ENCODE results near the gene P2RX6. TPM values are rescaled to one million over a fixed set of nuclear protein-coding genes. Genes with fewer than 3 reads are reported as not detected.

P2RX6 gene
- total RNA-seq, 1 donor from 2014 or later, result 1.5 TPM

- no peak for DNase-seq
- H3K27me3 Mint-ChIP-seq (ENCODE audit: unreplicated experiment), result peaks cover 24% of the 10 kb centered on the region
- H3K4me1 Mint-ChIP-seq (ENCODE audit: low read depth, unreplicated experiment), result peaks cover 26% of the 10 kb centered on the region
- TF ChIP-seq CTCF (IDR thresholded peaks at IDR 0.05; ENCODE audit: partially characterized antibody, unreplicated experiment), result no peak
- no peaks in the 10 kb centered on the region for H3K36me3 Mint-ChIP-seq (ENCODE audit: unreplicated experiment)
- no peak overlapping the region for H3K4me3 Mint-ChIP-seq (ENCODE audit: unreplicated experiment)
- peaks cover 6% of the 10 kb centered on the region for H3K9me3 Mint-ChIP-seq (ENCODE audit: unreplicated experiment)
- no peak overlapping the region for H3K27ac Mint-ChIP-seq (ENCODE audit: unreplicated experiment)
These were observed 3.3 kb downstream of the P2RX6 start for GRCh38 chr22:21018314-21018713.

GRCh38 chr22:21020802-21021429, 6.0 kb downstream of the P2RX6 start:
- TF ChIP-seq CTCF (IDR thresholded peaks at IDR 0.05; ENCODE audit: partially characterized antibody, unreplicated experiment), result peak; percentile 22
- Mint-ChIP-seq H3K27ac (ENCODE audit: unreplicated experiment) (no peak overlapping the region), H3K9me3 (ENCODE audit: unreplicated experiment) (peaks cover under 1% of the 10 kb centered on the region), H3K27me3 (ENCODE audit: unreplicated experiment) (peaks cover 14% of the 10 kb centered on the region), H3K4me3 (ENCODE audit: unreplicated experiment) (no peak overlapping the region), H3K36me3 (ENCODE audit: unreplicated experiment) (no peaks in the 10 kb centered on the region), H3K4me1 (ENCODE audit: low read depth, unreplicated experiment) (peaks cover 11% of the 10 kb centered on the region)
- no peak for DNase-seq

- TF ChIP-seq CTCF (IDR thresholded peaks at IDR 0.05; ENCODE audit: partially characterized antibody, unreplicated experiment), result no peak
- Mint-ChIP-seq H3K4me3 (ENCODE audit: unreplicated experiment) (no peak overlapping the region), H3K4me1 (ENCODE audit: low read depth, unreplicated experiment) (peaks cover 5% of the 10 kb centered on the region), H3K9me3 (ENCODE audit: unreplicated experiment) (no peaks in the 10 kb centered on the region), H3K36me3 (ENCODE audit: unreplicated experiment) (no peaks in the 10 kb centered on the region), H3K27ac (ENCODE audit: unreplicated experiment) (no peak overlapping the region), H3K27me3 (ENCODE audit: unreplicated experiment) (peaks cover 8% of the 10 kb centered on the region)
- DNase-seq, result no peak
These were observed 7.5 kb downstream of the P2RX6 start for GRCh38 chr22:21022507-21022906.

- TF ChIP-seq CTCF (IDR thresholded peaks at IDR 0.05; ENCODE audit: partially characterized antibody, unreplicated experiment), result no peak
- Mint-ChIP-seq H3K27ac (ENCODE audit: unreplicated experiment) (no peak overlapping the region), H3K9me3 (ENCODE audit: unreplicated experiment) (no peaks in the 10 kb centered on the region), H3K27me3 (ENCODE audit: unreplicated experiment) (peaks cover 7% of the 10 kb centered on the region), H3K4me1 (ENCODE audit: low read depth, unreplicated experiment) (peaks cover 5% of the 10 kb centered on the region), H3K36me3 (ENCODE audit: unreplicated experiment) (no peaks in the 10 kb centered on the region), H3K4me3 (ENCODE audit: unreplicated experiment) (no peak overlapping the region)
- DNase-seq, result no peak
These were observed 8.1 kb downstream of the P2RX6 start for GRCh38 chr22:21022955-21023614.

GRCh38 chr22:21025266-21025665, 10.3 kb downstream of the P2RX6 start:
- no peak for TF ChIP-seq CTCF (IDR thresholded peaks at IDR 0.05; ENCODE audit: partially characterized antibody, unreplicated experiment)
- Mint-ChIP-seq H3K4me3 (ENCODE audit: unreplicated experiment) (no peak overlapping the region), H3K27ac (ENCODE audit: unreplicated experiment) (no peak overlapping the region), H3K4me1 (ENCODE audit: low read depth, unreplicated experiment) (peaks cover 11% of the 10 kb centered on the region), H3K9me3 (ENCODE audit: unreplicated experiment) (peaks cover 6% of the 10 kb centered on the region), H3K36me3 (ENCODE audit: unreplicated experiment) (no peaks in the 10 kb centered on the region), H3K27me3 (ENCODE audit: unreplicated experiment) (peaks cover 9% of the 10 kb centered on the region)
- no peak for DNase-seq

Measured in glutamatergic neuron (in vitro differentiated cells).